Immature natural killer cell (primary cell): ENCODE measurements around the gene TRPC4AP. TPM values are rescaled to one million over a fixed set of nuclear protein-coding genes. Genes with fewer than 3 reads are reported as not detected.
"Not testable (repeated sequence)": the region's sequence is repeated elsewhere in the genome, so short reads cannot be mapped to it uniquely, and the experiment has no call there.

Source experiments
- DNase-seq, 3 donors: peaks; one replicate each; pipeline ENCODE4 v3.0.0; 2022; ENCODE audit warnings: mixed read lengths in 1 of 3
- H3K27ac Mint-ChIP-seq, 6 donors: one replicate each; pipeline ENCODE4 v1.8.0; 2020; ENCODE audit warnings: mixed read lengths in 6 of 6, mild to moderate bottlenecking in 5 of 6, inconsistent platforms in 4 of 6, moderate library complexity in 3 of 6
- H3K27me3 Mint-ChIP-seq, 3 donors: one replicate each; pipeline ENCODE4 v1.8.0; 2020 to 2021; ENCODE audit warnings: low read depth in 3 of 3, mild to moderate bottlenecking in 3 of 3, mixed read lengths in 3 of 3, moderate library complexity in 3 of 3, inconsistent platforms in 1 of 3
- H3K36me3 Mint-ChIP-seq, 3 donors: one replicate each; pipeline ENCODE4 v1.8.0; 2020; ENCODE audit warnings: mixed read lengths in 3 of 3, inconsistent platforms in 2 of 3, mild to moderate bottlenecking in 2 of 3
- H3K4me1 Mint-ChIP-seq, 2 donors: one replicate each; pipeline ENCODE4 v1.8.0; 2020; ENCODE audit warnings: inconsistent platforms in 2 of 2, mild to moderate bottlenecking in 2 of 2, mixed read lengths in 2 of 2, moderate library complexity in 1 of 2
- H3K4me3 Mint-ChIP-seq, 5 donors: one replicate each; pipeline ENCODE4 v1.8.0; 2020; ENCODE audit warnings: mild to moderate bottlenecking in 5 of 5, mixed read lengths in 5 of 5, inconsistent platforms in 3 of 5, moderate library complexity in 3 of 5
- H3K9me3 Mint-ChIP-seq, 6 donors: one replicate each; pipeline ENCODE4 v1.8.0; 2020; ENCODE audit warnings: mild to moderate bottlenecking in 6 of 6, mixed read lengths in 6 of 6, inconsistent platforms in 4 of 6, moderate library complexity in 3 of 6
- polyA plus RNA-seq, 3 donors: library from polyadenylated mRNA; unstranded; fragments of 300-500 nt; fragmentation: Illumina TruSeq; gene quantifications; one replicate each; pipeline ENCODE4 v1.2.3, GENCODE V29; 2021

Gene TRPC4AP
- polyA plus RNA-seq, 3 donors from 2014 or later = 58.0 to 89.0 (median 72.5) TPM

DNA sequence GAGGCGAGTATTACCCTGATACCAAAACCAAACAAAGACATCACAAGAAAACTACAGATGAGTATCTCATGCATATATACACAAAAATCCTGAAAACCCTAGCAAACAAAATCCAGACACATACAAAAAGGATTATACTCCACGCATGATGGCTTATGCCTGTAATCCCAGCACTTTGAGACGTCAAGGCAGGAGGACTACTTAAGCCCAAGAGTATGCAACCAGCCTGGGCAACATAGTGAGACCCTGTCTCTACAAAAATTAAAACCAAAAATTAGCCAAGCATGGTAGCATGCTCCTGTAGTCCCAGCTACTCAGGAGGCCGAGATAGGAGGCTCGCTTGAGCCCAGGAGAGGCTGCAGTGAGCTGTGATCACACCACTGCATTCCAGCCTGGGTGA lies 32.4 kb downstream of the TRPC4AP start:
- H3K36me3 Mint-ChIP-seq = peaks cover 3 to 12% (median 8%) of the 10 kb centered on the region in 3 donors
- peaks cover 42 to 93% of the 10 kb centered on the region in 2 donors for H3K4me1 Mint-ChIP-seq
- peaks cover 0 to 2% (median under 1%) of the 10 kb centered on the region in 3 donors for H3K27me3 Mint-ChIP-seq
- no peak overlapping the region for H3K4me3 Mint-ChIP-seq
- H3K9me3 Mint-ChIP-seq = no peaks in the 10 kb centered on the region
- H3K27ac Mint-ChIP-seq = no peak overlapping the region
- DNase-seq = no peak

DNA sequence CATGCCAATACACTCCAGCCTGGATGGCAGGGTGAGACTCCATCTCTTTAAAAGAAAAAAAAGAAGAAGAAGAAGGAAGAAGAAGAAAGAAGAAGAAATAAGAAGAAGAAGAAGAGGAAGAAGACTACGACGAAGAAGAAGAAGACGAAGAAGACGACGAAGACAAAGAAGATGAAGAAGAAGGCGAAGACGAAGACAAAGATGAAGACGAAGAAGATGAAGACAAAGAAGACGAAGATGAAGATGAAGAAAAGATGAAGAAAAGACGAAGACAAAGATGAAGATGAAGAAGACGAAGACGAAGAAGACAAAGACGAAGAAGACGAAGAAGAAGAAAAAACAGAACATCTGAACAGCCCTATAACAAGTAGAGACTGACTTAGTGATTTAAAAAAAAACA lies 33.0 kb downstream of the TRPC4AP start:
- no peak overlapping the region for H3K27ac Mint-ChIP-seq
- H3K9me3 Mint-ChIP-seq = no peaks in the 10 kb centered on the region
- H3K27me3 Mint-ChIP-seq = peaks cover 0 to 2% (median 0%) of the 10 kb centered on the region in 3 donors
- peaks cover 40 to 93% of the 10 kb centered on the region in 2 donors for H3K4me1 Mint-ChIP-seq
- peaks cover 3 to 17% (median 11%) of the 10 kb centered on the region in 3 donors for H3K36me3 Mint-ChIP-seq
- H3K4me3 Mint-ChIP-seq = no peak overlapping the region
- DNase-seq = no peak

DNA sequence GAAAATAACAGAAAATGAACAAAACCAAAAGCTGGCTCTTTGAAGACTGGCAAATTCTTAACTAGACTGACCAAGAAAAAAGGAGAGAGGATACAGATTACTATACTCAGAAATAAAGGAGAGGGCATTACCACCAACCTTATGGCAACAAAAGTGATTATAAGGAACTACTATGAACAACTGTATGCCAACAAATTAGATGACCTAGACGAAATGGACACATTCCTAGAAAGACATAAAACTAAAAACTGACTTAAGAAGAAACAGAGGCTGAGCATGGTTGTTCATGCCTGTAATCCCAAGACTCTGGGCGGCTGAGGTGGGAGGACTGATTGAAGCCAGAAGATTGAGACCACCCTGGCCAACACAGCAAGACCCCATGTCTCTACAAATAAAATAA lies 33.5 kb downstream of the TRPC4AP start:
- no peaks in the 10 kb centered on the region for H3K9me3 Mint-ChIP-seq
- peak overlapping the region in 2 of 6 donors; percentile 43 to 49 for H3K27ac Mint-ChIP-seq
- peaks cover 3 to 20% (median 12%) of the 10 kb centered on the region in 3 donors for H3K36me3 Mint-ChIP-seq
- no peak for DNase-seq
- peaks cover 40 to 90% of the 10 kb centered on the region in 2 donors for H3K4me1 Mint-ChIP-seq
- H3K27me3 Mint-ChIP-seq = peaks cover 0 to 2% (median 0%) of the 10 kb centered on the region in 3 donors
- H3K4me3 Mint-ChIP-seq = no peak overlapping the region

DNA sequence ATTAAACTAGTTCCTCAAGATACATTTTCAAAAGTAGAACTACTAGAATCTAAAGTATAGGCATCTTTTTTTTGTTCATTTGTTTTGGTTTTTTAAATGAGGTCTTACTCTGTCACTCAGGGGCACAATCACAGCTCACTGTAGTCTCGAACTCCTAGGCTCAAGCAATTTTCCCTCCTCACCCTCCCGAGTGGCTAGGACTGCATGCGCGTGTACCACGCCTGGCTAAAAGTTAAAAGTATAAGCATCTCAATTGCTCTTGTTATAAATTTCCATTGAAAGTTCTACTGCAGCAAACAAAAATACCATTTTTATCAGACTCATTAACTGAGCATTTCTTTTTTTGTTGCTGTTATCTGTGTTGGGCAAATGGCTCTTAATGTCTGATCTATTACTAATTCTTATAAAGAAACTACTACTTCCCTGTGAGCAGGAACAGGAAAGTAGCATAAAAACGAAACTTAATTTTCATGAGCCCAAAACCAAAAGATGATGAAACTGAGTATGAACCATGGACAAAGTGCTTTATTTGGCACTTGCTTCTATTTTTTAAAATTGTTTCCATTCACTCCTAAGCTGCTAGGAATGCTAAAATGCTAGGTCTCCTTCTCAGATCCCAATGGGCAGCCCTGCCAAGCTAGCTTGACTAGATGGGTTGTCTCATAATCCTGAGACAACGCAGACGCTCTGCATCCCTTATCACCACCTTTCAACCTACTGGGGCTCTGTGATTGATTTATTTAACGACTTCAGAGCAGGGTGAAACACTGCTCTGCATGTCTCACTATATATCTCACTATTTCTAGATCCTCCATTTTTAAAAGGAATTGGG lies 36.9 kb downstream of the TRPC4AP start:
- no peaks in the 10 kb centered on the region for H3K9me3 Mint-ChIP-seq
- H3K27me3 Mint-ChIP-seq = peaks cover 0 to 1% (median 0%) of the 10 kb centered on the region in 3 donors
- H3K36me3 Mint-ChIP-seq = peaks cover 3 to 24% (median 16%) of the 10 kb centered on the region in 3 donors
- H3K27ac Mint-ChIP-seq = peak overlapping the region in 4 of 6 donors; percentile 24 to 85 (median 63)
- peak overlapping the region in 1 of 5 donors; percentile 79 for H3K4me3 Mint-ChIP-seq
- no peak for DNase-seq
- H3K4me1 Mint-ChIP-seq = peaks cover 17 to 63% of the 10 kb centered on the region in 2 donors

DNA sequence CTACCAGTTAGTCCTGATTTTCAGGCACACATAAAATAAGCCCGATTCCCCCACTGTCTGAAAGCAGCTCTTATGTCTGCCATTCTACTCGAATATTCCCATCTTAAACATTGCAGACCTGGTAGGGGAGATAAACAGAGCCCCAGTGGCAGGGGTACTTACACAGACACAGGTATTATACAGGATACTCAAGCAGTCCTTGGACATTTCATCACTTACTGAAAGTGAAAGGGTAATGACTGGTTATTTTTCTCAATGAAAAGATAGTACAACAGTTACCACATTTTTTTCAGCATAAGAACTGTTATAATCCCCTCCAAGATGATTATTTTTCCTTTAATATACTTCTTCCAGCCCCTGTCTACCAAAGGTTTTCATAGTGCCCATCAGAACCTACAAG lies 37.8 kb downstream of the TRPC4AP start:
- Mint-ChIP-seq H3K4me1 (peaks cover 12 to 54% of the 10 kb centered on the region in 2 donors), H3K9me3 (no peaks in the 10 kb centered on the region), H3K36me3 (peaks cover 4 to 25% (median 12%) of the 10 kb centered on the region in 3 donors), H3K4me3 (no peak overlapping the region), H3K27me3 (peaks cover 0 to 1% (median 0%) of the 10 kb centered on the region in 3 donors), H3K27ac (peak overlapping the region in 2 of 6 donors; percentile 43 to 51)
- DNase-seq = no peak

DNA sequence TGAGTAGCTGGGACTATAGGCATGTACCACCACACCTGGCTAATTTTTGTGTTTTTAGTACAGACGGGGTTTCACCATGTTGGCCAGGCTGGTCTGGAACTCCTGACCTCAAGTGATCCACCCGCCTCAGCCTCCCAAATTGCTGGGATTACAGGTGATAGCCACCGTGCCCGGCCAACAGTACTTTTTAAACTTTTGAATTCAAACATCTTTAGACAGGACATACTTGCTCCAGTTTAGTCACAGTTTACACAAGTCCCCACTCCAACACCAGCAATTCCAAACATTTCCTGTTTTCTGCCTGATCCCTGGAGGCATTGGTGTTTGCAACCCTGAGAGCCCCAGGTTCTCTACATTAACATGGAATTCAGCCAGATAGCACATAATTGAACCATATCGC lies 40.0 kb downstream of the TRPC4AP start:
- H3K27ac Mint-ChIP-seq, H3K9me3 Mint-ChIP-seq, H3K4me3 Mint-ChIP-seq, H3K27me3 Mint-ChIP-seq, DNase-seq: not testable (repeated sequence)
- peaks cover 3 to 32% of the 10 kb centered on the region in 2 donors for H3K4me1 Mint-ChIP-seq
- peaks cover 8 to 43% (median 12%) of the 10 kb centered on the region in 3 donors for H3K36me3 Mint-ChIP-seq

DNA sequence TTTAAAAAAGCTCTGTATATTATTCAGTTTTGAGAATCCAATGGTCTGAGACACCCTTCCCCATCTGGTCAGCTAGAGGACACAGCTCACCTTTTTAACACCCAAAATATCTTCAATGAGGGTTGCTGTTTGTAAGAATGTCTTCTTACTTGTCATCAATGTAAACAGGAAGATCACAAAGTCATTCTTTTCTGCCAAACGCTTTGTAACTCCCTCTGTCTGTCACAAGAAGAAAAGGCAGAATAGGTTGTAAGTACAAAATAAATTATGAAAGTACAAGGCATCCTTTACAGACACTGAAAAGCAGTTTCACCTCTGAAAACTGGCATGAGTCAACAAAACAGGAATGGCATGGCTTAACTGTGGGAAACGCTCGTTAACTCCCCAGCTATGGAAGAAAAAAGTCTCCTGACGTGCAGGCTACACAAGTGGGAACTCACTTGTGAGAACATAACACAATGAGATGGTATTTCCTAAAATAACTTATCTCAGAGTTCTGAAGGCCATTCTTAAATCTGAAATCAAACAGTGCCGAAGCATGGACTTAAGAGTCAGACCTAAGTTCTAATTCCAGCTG lies 42.7 kb downstream of the TRPC4AP start:
- H3K36me3 Mint-ChIP-seq = peaks cover 7 to 42% (median 20%) of the 10 kb centered on the region in 3 donors
- no peak overlapping the region for H3K27ac Mint-ChIP-seq
- peaks cover 0 to 1% (median 0%) of the 10 kb centered on the region in 3 donors for H3K27me3 Mint-ChIP-seq
- peaks cover 1 to 9% of the 10 kb centered on the region in 2 donors for H3K4me1 Mint-ChIP-seq
- no peaks in the 10 kb centered on the region for H3K9me3 Mint-ChIP-seq
- no peak for DNase-seq
- no peak overlapping the region for H3K4me3 Mint-ChIP-seq

DNA sequence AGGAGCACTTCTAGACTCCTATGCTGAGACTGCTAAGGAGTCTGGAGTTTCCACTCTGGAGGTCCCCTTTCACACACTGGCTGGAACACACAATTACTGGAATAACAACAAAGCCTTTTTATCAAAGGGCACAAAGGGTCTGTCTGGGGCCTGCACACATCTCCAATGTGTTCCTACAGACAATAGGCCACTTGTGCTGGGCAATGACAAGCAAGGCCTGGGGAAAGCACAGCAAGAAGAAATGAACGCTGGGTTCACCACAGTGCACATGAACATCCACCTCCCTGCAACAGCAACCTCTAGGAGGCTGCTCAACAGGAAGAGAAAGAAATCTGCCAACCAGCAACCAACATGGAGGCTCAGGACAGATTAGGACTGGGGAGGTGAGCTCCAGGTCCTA lies 43.9 kb downstream of the TRPC4AP start:
- peak overlapping the region in 1 of 6 donors; percentile 55 for H3K27ac Mint-ChIP-seq
- H3K36me3 Mint-ChIP-seq = peaks cover 3 to 42% (median 21%) of the 10 kb centered on the region in 3 donors
- no peak for DNase-seq
- peaks cover 0 to 1% (median 0%) of the 10 kb centered on the region in 3 donors for H3K27me3 Mint-ChIP-seq
- H3K4me1 Mint-ChIP-seq = peaks cover 1 to 4% of the 10 kb centered on the region in 2 donors
- no peak overlapping the region for H3K4me3 Mint-ChIP-seq
- no peaks in the 10 kb centered on the region for H3K9me3 Mint-ChIP-seq

DNA sequence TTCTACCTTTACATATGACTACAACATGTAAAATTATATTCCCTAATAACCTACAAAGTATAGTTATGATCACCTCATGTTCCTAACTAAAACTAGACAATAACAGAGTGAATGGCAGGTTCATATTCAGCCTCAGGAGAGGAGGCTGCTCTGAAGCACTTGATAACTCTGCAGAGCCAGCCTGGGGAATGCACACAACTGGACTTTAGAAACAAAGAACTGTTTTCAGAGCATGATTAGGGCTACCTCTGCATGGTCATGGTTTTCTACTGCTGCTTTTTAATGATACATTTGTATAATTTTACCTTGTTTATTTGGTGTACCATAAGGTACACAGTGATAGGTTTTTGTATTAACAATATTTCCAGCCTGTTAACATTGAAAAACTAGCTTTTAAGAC lies 50.3 kb downstream of the TRPC4AP start:
- Mint-ChIP-seq H3K36me3 (peaks cover 0 to 26% (median 11%) of the 10 kb centered on the region in 3 donors), H3K4me3 (no peak overlapping the region), H3K27me3 (no peaks in the 10 kb centered on the region), H3K4me1 (peaks cover 0 to 6% of the 10 kb centered on the region in 2 donors), H3K9me3 (no peaks in the 10 kb centered on the region), H3K27ac (peak overlapping the region in 1 of 6 donors; percentile 3)
- DNase-seq = no peak

DNA sequence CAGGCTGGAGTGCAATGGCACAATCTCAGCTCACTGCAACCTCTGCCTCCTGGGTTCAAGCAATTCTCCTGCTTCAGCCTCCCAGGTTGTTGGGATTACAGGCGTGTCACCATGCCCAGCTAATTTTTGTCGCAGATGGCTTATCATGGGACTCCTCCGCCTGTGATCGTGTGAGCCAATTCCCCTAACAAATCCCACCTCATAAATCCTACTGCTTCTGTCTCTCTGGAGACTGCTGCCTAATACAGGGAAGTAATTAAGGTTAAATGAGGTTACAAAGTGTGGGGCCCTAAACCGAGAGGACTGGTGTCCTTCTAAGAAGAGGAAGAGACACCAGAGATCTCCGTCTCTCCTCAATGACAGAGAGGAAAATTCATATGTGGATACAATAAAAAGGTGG lies 52.0 kb downstream of the TRPC4AP start:
- Mint-ChIP-seq H3K4me3 (no peak overlapping the region), H3K9me3 (no peaks in the 10 kb centered on the region), H3K4me1 (peaks cover 0 to 6% of the 10 kb centered on the region in 2 donors), H3K27me3 (no peaks in the 10 kb centered on the region), H3K36me3 (peaks cover 0 to 19% (median 8%) of the 10 kb centered on the region in 3 donors), H3K27ac (no peak overlapping the region)
- no peak for DNase-seq

DNA sequence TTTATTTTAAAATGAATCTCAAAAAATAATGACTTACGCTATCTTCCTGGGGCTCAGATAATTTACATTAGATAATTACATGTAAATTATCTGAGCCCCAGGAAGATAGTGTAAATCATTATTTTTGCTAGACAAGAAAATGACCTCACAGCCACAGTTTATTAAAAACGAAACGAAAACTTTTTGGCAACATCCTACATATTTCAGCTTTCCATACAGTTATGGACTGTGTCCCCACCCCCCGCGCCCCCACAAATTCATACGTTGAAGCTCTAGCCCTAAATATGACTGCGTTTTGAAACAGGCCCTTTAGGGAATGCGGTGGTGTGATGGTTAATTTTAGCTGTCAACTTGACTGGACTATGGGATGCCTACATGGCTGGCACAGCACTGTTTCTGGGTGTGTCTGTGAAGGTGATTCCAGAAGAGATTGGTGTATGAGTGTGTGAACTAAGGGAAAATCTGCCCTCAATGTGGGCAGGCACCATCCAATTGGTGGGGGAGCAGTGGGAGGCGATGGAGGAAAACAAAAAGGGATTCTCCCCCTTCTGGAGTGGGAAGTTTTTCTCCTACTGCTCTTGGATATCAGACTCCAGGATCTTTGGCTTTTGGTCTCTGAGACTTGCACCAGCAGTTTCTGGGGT lies 52.6 kb downstream of the TRPC4AP start:
- H3K27me3 Mint-ChIP-seq = no peaks in the 10 kb centered on the region
- H3K4me3 Mint-ChIP-seq = no peak overlapping the region
- no peaks in the 10 kb centered on the region for H3K9me3 Mint-ChIP-seq
- H3K36me3 Mint-ChIP-seq = peaks cover 0 to 21% (median 4%) of the 10 kb centered on the region in 3 donors
- peaks cover 0 to 6% of the 10 kb centered on the region in 2 donors for H3K4me1 Mint-ChIP-seq
- no peak for DNase-seq
- H3K27ac Mint-ChIP-seq = peak overlapping the region in 1 of 6 donors; percentile 63

DNA sequence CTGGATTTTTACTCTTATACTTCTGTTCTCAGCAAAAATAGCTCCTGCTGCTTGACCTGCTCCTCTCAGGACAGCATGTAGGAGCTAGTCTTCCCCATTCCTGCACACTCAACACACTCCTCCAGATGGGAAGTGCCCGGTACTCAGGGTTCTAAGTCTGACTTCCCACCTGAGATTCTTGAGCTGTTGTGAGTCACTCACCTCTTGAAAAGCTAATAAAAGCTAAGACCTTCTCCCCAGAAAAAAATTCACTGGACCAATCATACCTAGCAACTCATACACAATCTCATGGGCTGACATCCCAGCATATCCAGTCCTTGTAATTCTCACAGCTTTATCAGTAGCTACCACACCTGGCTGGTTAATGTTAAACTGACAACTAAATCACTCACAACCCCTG lies 53.5 kb downstream of the TRPC4AP start:
- Mint-ChIP-seq H3K27me3 (no peaks in the 10 kb centered on the region), H3K4me3 (no peak overlapping the region), H3K4me1 (peaks cover 0 to 6% of the 10 kb centered on the region in 2 donors), H3K36me3 (peaks cover 0 to 24% (median 6%) of the 10 kb centered on the region in 3 donors), H3K27ac (peak overlapping the region in 2 of 6 donors; percentile 19 to 48), H3K9me3 (no peaks in the 10 kb centered on the region)
- no peak for DNase-seq

DNA sequence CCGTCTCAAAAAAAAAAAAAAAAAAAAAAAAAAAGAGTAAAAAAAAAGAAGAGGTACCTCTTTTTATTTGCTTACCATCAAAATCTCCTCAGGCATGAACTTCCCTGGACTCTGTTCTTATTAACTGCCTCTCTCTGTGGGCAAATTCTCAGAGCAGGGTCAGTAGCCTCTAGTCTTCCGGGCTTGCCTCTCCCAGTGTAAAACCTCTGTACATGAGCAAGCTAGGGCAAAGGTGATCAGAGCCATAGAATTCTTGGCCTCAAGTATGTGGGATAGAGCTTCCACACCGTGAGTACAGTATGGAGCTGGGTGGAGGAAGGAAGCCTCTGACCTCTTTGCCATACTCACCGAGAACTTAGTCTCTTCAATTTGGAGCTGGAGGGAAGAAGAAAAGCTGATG lies 58.5 kb downstream of the TRPC4AP start:
- no peak for DNase-seq
- peaks cover 0 to 2% of the 10 kb centered on the region in 2 donors for H3K4me1 Mint-ChIP-seq
- no peaks in the 10 kb centered on the region for H3K9me3 Mint-ChIP-seq
- H3K27me3 Mint-ChIP-seq = peaks cover 0 to 3% (median 0%) of the 10 kb centered on the region in 3 donors
- H3K27ac Mint-ChIP-seq = no peak overlapping the region
- H3K4me3 Mint-ChIP-seq = no peak overlapping the region
- peaks cover 13 to 32% (median 18%) of the 10 kb centered on the region in 3 donors for H3K36me3 Mint-ChIP-seq
